Spleen (tissue), 11 donors: Measurements from ENCODE around the gene SESTD1. TPM values are rescaled to one million over a fixed set of nuclear protein-coding genes. Genes with fewer than 3 reads are reported as not detected.

Experiments used
- DNase-seq: peaks from one replicate; pipeline ENCODE4 v3.0.0-alpha.2; 2020
- H3K27ac ChIP-seq, 8 donors: fragments of 200-600 bp; sonication (generic) in 7 of 8; 1 replicate in 4 of 8; 2 replicates in 4 of 8; pipeline versions ENCODE4 v1.5.0 to v1.8.0; 2016 to 2021; ENCODE audit warnings: inconsistent platforms in 4 of 8, mild to moderate bottlenecking in 4 of 8, moderate library complexity in 1 of 8
- H3K27me3 ChIP-seq, 7 donors: fragments of 200-600 bp; sonication (generic) in 6 of 7; replicated peaks in 1 of 7; 1 replicate in 4 of 7; 2 replicates in 3 of 7; pipeline versions ENCODE4 v1.5.0 to v1.8.0; 2016 to 2021; ENCODE audit warnings: inconsistent platforms in 3 of 7, mild to moderate bottlenecking in 1 of 7
- H3K36me3 ChIP-seq, 6 donors: fragments of 200-600 bp; sonication (generic) in 5 of 6; 1 replicate in 4 of 6; 2 replicates in 2 of 6; pipeline versions ENCODE4 v1.5.0 to v1.8.0; 2016 to 2021; ENCODE audit warnings: inconsistent platforms in 2 of 6
- H3K4me1 ChIP-seq, 6 donors: fragments of 200-600 bp; sonication (generic) in 5 of 6; 1 replicate in 3 of 6; 2 replicates in 3 of 6; pipeline versions ENCODE4 v1.5.0 to v1.8.0; 2016 to 2021; ENCODE audit warnings: inconsistent platforms in 3 of 6
- H3K4me3 ChIP-seq, 8 donors: fragments of 200-600 bp; sonication (generic) in 7 of 8; 1 replicate in 4 of 8; 2 replicates in 4 of 8; pipeline versions ENCODE4 v1.5.0 to v1.8.0; 2016 to 2021; ENCODE audit warnings: inconsistent platforms in 4 of 8, mild to moderate bottlenecking in 4 of 8, moderate library complexity in 2 of 8
- H3K9me3 ChIP-seq, 8 donors: fragments of 200-600 bp; sonication (generic) in 7 of 8; 1 replicate in 4 of 8; 2 replicates in 4 of 8; pipeline versions ENCODE4 v1.5.0 to v1.8.0; 2016 to 2021; ENCODE audit warnings: inconsistent platforms in 4 of 8
- POLR2A ChIP-seq, 3 donors: fragments of 450-650 bp; IDR thresholded peaks; one replicate each; pipeline ENCODE4 v1.5.1; 2017; ENCODE audit warnings: antibody characterized with exemption in 3 of 3, mild to moderate bottlenecking in 1 of 3
- POLR2AphosphoS5 ChIP-seq, 3 donors: sonication (generic); formaldehyde crosslinking; IDR thresholded peaks; one replicate each; pipeline ENCODE4 v1.5.1; 2017; ENCODE audit warnings: antibody characterized with exemption in 3 of 3
- WGBS, 5 donors: extraction: QIAGEN DNeasy Blood & Tissue Kit in 3 of 5; methylation state at CpG; one replicate each; pipeline versions ENCODE4 v1.1.5 to v1.1.7; 2013 to 2018; 5-methylcytosine and 5-hydroxymethylcytosine counted together
- intact Hi-C: fragments of 100-400 bp; cut with DNase I; formaldehyde crosslinking; loops from one replicate; pipeline ENCODE4 v1.15.0; 2023; ENCODE audit warnings: low total_unique reads
- polyA plus RNA-seq, 3 donors: library from polyadenylated mRNA; stranded (reverse); fragments of 200-250 nt; gene quantifications; one replicate each; pipeline ENCODE4 v1.2.1, GENCODE V29; 2013
- total RNA-seq, 7 donors: library from RNA; depleted of rRNA in 3 of 7; stranded (reverse); fragments of >200 nt in 3 of 7; fragmentation: NEBNext Ultra II Directional in 4 of 7; extraction: Animal tissue kit (Norgen Biotek cat#: 25700) in 4 of 7; gene quantifications; one replicate each; pipeline versions ENCODE4 v1.1.0 to v1.2.1, GENCODE V29; 2016 to 2021
- TF ChIP-seq, protein P1 (sequence below), 11 experiments: fragments of 200-600 bp in 7 of 11; fragments of 450-650 bp in 4 of 11; sonication (generic) in 4 of 11; IDR thresholded peaks in 8 of 11; conservative IDR thresholded peaks in 3 of 11; 1 replicate in 7 of 11; 2 replicates in 4 of 11; pipeline versions ENCODE4 v1.4.0 to v1.8.0; 2016 to 2021; ENCODE audit warnings: antibody characterized with exemption in 11 of 11, inconsistent platforms in 4 of 11, mild to moderate bottlenecking in 1 of 11
- donor health status: healthy with polysubstance abuse.
- donor health status: DM: no; HTN: no; CAD: no; lungs with moderate emphysema.
- donor health status: DM: no; HTN: no; CAD: no.
- donor health status: Bipolar disorder and iron deficiency.
- donor health status: healthy.
- donor health status: DM: no; HTN: no; CAD: no.
- donor health status: DM: yes; HTN: yes; CAD: no.

Gene SESTD1
- total and polyA plus RNA-seq, 10 donors, result 5.5 to 51.7 (median 24.1) TPM

GRCh38 chr2:179266271-179266670, 1.6 kb upstream of the SESTD1 start:
- H3K36me3 ChIP-seq, result no peaks in the 10 kb centered on the region
- no peak overlapping the region for H3K4me3 ChIP-seq
- H3K27ac ChIP-seq, result no peak overlapping the region
- TF ChIP-seq, protein P1, sequence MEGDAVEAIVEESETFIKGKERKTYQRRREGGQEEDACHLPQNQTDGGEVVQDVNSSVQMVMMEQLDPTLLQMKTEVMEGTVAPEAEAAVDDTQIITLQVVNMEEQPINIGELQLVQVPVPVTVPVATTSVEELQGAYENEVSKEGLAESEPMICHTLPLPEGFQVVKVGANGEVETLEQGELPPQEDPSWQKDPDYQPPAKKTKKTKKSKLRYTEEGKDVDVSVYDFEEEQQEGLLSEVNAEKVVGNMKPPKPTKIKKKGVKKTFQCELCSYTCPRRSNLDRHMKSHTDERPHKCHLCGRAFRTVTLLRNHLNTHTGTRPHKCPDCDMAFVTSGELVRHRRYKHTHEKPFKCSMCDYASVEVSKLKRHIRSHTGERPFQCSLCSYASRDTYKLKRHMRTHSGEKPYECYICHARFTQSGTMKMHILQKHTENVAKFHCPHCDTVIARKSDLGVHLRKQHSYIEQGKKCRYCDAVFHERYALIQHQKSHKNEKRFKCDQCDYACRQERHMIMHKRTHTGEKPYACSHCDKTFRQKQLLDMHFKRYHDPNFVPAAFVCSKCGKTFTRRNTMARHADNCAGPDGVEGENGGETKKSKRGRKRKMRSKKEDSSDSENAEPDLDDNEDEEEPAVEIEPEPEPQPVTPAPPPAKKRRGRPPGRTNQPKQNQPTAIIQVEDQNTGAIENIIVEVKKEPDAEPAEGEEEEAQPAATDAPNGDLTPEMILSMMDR (IDR thresholded peaks at IDR 0.05 in 8 of 11, conservative IDR thresholded peaks at IDR 0.05 in 3 of 11), result no peak
- TF ChIP-seq POLR2A (IDR thresholded peaks at IDR 0.05) (no peak), POLR2AphosphoS5 (IDR thresholded peaks at IDR 0.05) (no peak)
- no peak for DNase-seq
- peaks cover 0 to 42% (median 25%) of the 10 kb centered on the region in 6 donors for H3K4me1 ChIP-seq
- intact Hi-C loops, result no loop called here
- WGBS, 5 donors, result 86 to 93% (median 92%) methylated on average over 4 of the region's 4 CpGs
- no peaks in the 10 kb centered on the region for H3K27me3 ChIP-seq
- no peaks in the 10 kb centered on the region for H3K9me3 ChIP-seq

DNA sequence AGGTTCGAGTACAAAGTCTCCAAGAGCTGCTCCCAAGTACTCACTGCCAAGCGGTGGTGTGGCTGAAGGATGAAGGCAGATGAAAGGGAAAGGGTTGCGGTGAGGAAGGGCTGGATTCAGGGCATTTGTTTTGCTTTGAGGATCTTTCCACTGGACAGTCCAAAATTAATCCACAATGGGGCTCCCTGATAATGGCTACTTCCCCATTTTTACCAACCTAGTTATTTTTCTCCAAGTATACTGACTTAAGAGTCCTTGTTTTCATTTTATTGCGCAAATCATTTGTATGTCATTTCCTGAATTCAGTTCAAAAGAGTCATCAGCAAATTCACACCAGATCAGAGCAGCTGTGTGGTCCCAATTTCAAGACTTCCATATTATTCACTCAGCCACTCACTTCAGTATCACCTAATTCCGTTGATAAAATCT, 464 bp upstream of the SESTD1 start:
- H3K4me3 ChIP-seq, result peak overlapping the region; percentile 46 to 78 (median 57)
- H3K9me3 ChIP-seq, result no peaks in the 10 kb centered on the region
- H3K4me1 ChIP-seq, result peaks cover 0 to 49% (median 29%) of the 10 kb centered on the region in 6 donors
- no peak for TF ChIP-seq POLR2AphosphoS5 (IDR thresholded peaks at IDR 0.05)
- no peak for TF ChIP-seq POLR2A (IDR thresholded peaks at IDR 0.05)
- TF ChIP-seq, protein P1 (IDR thresholded peaks at IDR 0.05 in 8 of 11, conservative IDR thresholded peaks at IDR 0.05 in 3 of 11), result no peak
- intact Hi-C loops, result no loop called here
- H3K36me3 ChIP-seq, result no peaks in the 10 kb centered on the region
- peak overlapping the region; percentile 15 to 93 (median 82) for H3K27ac ChIP-seq
- DNase-seq, result no peak
- H3K27me3 ChIP-seq, result no peaks in the 10 kb centered on the region
- 38 to 55% (median 46%) methylated on average over 5 of the region's 5 CpGs for WGBS, 5 donors

DNA sequence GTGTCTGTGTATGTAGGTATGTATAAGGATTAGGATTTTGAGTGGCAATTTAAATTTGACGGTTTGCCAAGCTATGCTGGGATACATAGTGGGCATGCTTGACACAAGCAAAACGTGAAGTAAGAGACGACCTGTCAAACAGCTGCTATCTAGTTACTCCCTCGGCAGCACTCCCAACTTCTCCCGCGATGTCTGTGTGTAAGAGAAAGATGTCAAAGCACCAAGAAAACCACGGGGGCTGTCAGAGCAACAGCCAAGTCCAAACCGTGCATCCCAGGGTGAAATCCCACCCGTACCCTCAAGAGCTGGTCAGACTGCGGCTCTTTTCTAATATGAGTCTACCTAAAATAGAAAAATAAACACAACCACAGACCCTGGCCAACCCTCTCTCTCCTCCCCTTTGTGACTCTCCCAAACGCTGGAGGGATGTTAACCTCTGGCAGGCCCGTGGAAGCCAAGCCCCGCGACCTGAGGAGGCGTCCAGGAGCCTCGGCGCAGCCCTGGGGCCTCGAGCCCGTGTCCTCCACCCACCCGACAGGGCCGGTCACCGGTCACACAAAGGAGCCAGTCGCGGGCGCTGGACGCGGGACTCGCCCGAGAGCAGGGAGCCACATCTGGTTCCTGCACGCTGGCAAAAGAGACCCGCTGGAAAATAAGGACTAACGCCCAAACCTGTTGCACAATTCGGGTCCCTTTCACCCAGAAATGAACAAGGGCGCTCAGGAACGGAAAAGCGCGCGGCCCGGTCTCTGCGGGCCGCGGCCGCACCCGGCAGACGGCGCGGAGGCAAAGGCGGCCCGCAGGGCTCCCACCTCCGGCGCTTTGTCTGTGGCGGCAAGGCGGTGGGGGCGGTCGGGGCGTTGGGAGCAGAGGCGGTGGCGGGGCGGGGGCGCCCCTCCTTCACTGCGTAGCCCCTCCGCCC, 925 bp downstream of the SESTD1 start:
- Histone ChIP-seq H3K27me3 (no peaks in the 10 kb centered on the region), H3K9me3 (no peaks in the 10 kb centered on the region), H3K4me1 (peaks cover 0 to 63% (median 36%) of the 10 kb centered on the region in 6 donors), H3K36me3 (no peaks in the 10 kb centered on the region), H3K4me3 (peak overlapping the region; percentile 46 to 78 (median 57)), H3K27ac (peak overlapping the region; percentile 15 to 93 (median 82))
- TF ChIP-seq, protein P1 (IDR thresholded peaks at IDR 0.05 in 8 of 11, conservative IDR thresholded peaks at IDR 0.05 in 3 of 11), result no peak
- peak in 1 of 3 donors; percentile 45 for TF ChIP-seq POLR2AphosphoS5 (IDR thresholded peaks at IDR 0.05)
- TF ChIP-seq POLR2A (IDR thresholded peaks at IDR 0.05), result no peak
- intact Hi-C loops, result no loop called here
- WGBS, 5 donors, result 0 to 3% (median 1%) methylated on average over 34 to 62 of the region's 62 CpGs
- peak; percentile 89 for DNase-seq

DNA sequence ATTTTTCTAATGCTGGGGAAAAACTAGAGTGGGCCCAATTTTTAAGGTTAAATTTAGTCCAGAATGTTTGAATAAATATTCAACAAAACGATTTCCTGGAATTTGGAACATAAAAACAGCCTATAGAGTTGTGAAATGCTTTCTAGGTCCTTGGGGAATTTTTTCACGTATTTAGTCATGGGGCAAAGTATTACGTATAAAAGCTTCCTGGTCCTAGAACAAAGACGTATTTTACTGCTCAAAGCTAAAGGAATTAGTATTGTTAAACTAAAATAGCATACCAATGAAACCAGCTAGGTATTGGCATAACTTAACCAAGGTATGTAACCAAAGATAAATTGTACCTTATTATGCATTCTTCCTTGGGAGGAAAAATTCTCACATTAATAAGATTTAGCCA, 1.6 kb downstream of the SESTD1 start:
- intact Hi-C loops, result no loop called here
- H3K27me3 ChIP-seq, result no peaks in the 10 kb centered on the region
- no peaks in the 10 kb centered on the region for H3K9me3 ChIP-seq
- peak overlapping the region in 4 of 8 donors; percentile 85 to 93 (median 89) for H3K27ac ChIP-seq
- WGBS, 5 donors, result 29 to 38% (median 31%) methylated on average over 4 of the region's 4 CpGs
- no peaks in the 10 kb centered on the region for H3K36me3 ChIP-seq
- peaks cover 0 to 70% (median 34%) of the 10 kb centered on the region in 6 donors for H3K4me1 ChIP-seq
- H3K4me3 ChIP-seq, result peak overlapping the region in 5 of 8 donors; percentile 54 to 78 (median 74)
- DNase-seq, result no peak
- TF ChIP-seq, protein P1 (IDR thresholded peaks at IDR 0.05 in 8 of 11, conservative IDR thresholded peaks at IDR 0.05 in 3 of 11), result no peak
- TF ChIP-seq POLR2A (IDR thresholded peaks at IDR 0.05) (no peak), POLR2AphosphoS5 (IDR thresholded peaks at IDR 0.05) (no peak)
